Hepatocyte (in vitro differentiated cells): Measurements from ENCODE around the gene GORASP2. TPM values are rescaled to one million over a fixed set of nuclear protein-coding genes. Genes with fewer than 3 reads are reported as not detected.
"Not testable (repeated sequence)": the region's sequence is repeated elsewhere in the genome, so short reads cannot be mapped to it uniquely, and the experiment has no call there.

Experiments
- DNase-seq: peaks from one replicate; pipeline ENCODE4 v3.0.0-alpha.2; 2016; ENCODE audit warnings: low spot score
- H2AFZ ChIP-seq: fragments of 200-600 bp; sonication (generic); 2 replicates; pipeline ENCODE4 v1.6.0; 2016; ENCODE audit warnings: antibody characterized with exemption, mild to moderate bottlenecking
- H3K27ac ChIP-seq: fragments of 200-600 bp; sonication (generic); 2 replicates; pipeline ENCODE4 v1.5.1; 2016; ENCODE audit warnings: mild to moderate bottlenecking
- H3K27me3 ChIP-seq: fragments of 200-600 bp; sonication (generic); 2 replicates; pipeline ENCODE4 v1.6.1; 2016
- H3K36me3 ChIP-seq: fragments of 200-600 bp; sonication (generic); replicated peaks from 2 replicates; pipeline ENCODE4 v1.5.1; 2016; ENCODE audit warnings: low read depth; ENCODE audit not compliant: insufficient read depth
- H3K4me1 ChIP-seq: fragments of 200-600 bp; sonication (generic); 2 replicates; pipeline ENCODE4 v1.5.1; 2016; ENCODE audit warnings: mild to moderate bottlenecking, moderate library complexity; ENCODE audit not compliant: insufficient read depth
- H3K4me2 ChIP-seq: fragments of 200-600 bp; sonication (generic); 2 replicates; pipeline ENCODE4 v1.6.0; 2016
- H3K4me3 ChIP-seq: fragments of 200-600 bp; sonication (generic); 2 replicates; pipeline ENCODE4 v1.5.1; 2016; ENCODE audit warnings: mild to moderate bottlenecking
- H3K79me2 ChIP-seq: fragments of 200-600 bp; sonication (generic); 2 replicates; pipeline ENCODE4 v1.6.0; 2017; ENCODE audit warnings: mild to moderate bottlenecking
- H3K9me2 ChIP-seq: fragments of 200-600 bp; sonication (generic); replicated peaks from 2 replicates; pipeline ENCODE4 v1.6.0; 2017; ENCODE audit warnings: mild to moderate bottlenecking; ENCODE audit not compliant: insufficient read depth
- H3K9me3 ChIP-seq: fragments of 200-600 bp; sonication (generic); 2 replicates; pipeline ENCODE4 v1.5.1; 2016; ENCODE audit warnings: low read depth, mild to moderate bottlenecking
- H4K20me1 ChIP-seq: fragments of 200-600 bp; sonication (generic); 2 replicates; pipeline ENCODE4 v1.6.0; 2016; ENCODE audit warnings: mild to moderate bottlenecking; ENCODE audit not compliant: insufficient read depth, poor library complexity, severe bottlenecking
- CTCF ChIP-seq: fragments of 200-600 bp; sonication (generic); IDR thresholded peaks from 2 replicates; pipeline ENCODE4 v1.5.1; 2016; ENCODE audit warnings: antibody characterized with exemption, mild to moderate bottlenecking; ENCODE audit not compliant: poor library complexity
- EZH2 ChIP-seq: fragments of 200-600 bp; sonication (generic); IDR thresholded peaks from 2 replicates; pipeline ENCODE4 v1.6.1; 2016; ENCODE audit warnings: antibody characterized with exemption, mild to moderate bottlenecking, borderline replicate concordance
- EZH2phosphoT487 ChIP-seq: fragments of 200-600 bp; sonication (generic); IDR thresholded peaks from one replicate; pipeline ENCODE4 v1.6.1; 2018; ENCODE audit warnings: antibody characterized with exemption, mild to moderate bottlenecking, low read depth, moderate library complexity; ENCODE audit not compliant: unreplicated experiment, severe bottlenecking
- WGBS: methylation state at CpG from one replicate; pipeline ENCODE4 v1.1.6; 2016; ENCODE audit warnings: low lambda C conversion rate; ENCODE audit errors: missing lambda C conversion rate; 5-methylcytosine and 5-hydroxymethylcytosine counted together
- polyA plus RNA-seq: library from polyadenylated mRNA; unstranded; fragments of >200 nt; fragmentation: Nextera tagmentation; extraction: Ambion mirVana; gene quantifications from 2 replicates; pipeline ENCODE4 v1.2.1, GENCODE V29; 2016
- total RNA-seq: library from RNA; depleted of rRNA; stranded (reverse); fragments of >200 nt; gene quantifications from 2 replicates; pipeline ENCODE4 v1.2.3, GENCODE V29; 2014

Gene GORASP2
- total and polyA plus RNA-seq, 2 experiments from 2014 or later: 50.1 to 126 TPM

DNA sequence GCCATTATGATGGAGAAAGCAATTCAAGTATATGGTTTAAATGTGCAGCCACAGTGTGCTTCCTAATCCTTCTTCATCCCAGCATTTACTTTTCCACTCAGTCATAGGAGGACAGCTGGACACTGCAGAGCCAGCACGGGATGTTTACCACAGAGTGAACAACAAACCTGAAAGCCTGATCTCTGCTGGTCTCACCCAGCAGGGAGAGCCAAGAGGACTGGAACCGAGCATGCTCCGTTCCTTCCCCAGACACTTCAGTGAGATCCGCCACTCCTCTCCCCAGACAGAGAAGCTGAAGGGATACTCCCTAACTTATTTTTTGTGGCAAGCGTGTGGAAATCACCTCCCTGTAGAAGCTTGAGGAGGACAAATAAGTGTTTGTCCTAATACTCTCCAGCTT, 23.2 kb upstream of the GORASP2 start:
- TF ChIP-seq EZH2phosphoT487: no peak
- TF ChIP-seq CTCF: no peak
- no peak for TF ChIP-seq EZH2
- Histone ChIP-seq H3K9me2 (no peaks in the 10 kb centered on the region), H3K4me3 (no peak overlapping the region), H2AFZ (no peak overlapping the region), H3K4me2 (no peak overlapping the region), H3K27ac (no peak overlapping the region), H3K79me2 (no peaks in the 10 kb centered on the region), H3K9me3 (peaks cover 4% of the 10 kb centered on the region), H3K27me3 (no peaks in the 10 kb centered on the region), H3K36me3 (no peaks in the 10 kb centered on the region), H3K4me1 (no peaks in the 10 kb centered on the region), H4K20me1 (no peaks in the 10 kb centered on the region)
- WGBS: 51% methylated on average over 5 of the region's 5 CpGs
- DNase-seq: no peak

DNA sequence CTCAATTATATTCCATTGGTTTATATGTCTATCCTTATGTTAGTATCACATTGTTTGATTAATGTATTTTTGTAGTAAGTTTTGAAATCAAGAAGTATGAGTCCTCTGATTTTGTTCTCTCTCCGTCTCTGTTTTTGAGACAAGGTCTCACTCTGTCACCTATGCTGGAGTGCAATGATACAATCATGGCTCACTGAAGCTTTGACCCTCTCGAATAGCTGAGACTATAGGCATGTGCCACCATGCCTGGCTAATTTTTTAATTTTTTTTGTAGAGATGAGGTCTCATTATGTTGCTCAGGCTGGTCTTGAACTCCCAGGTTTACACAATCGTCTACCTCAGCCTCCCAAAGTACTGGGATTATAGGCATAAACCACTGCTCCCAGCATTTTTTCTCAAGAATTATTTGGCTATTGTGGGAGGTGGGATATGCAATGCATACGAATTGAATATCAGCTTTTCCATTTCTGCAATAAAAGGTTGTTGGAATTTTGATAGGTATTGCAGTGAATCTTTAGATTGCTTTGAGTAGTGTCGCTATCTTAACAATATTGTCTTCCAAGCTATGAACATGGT, 17.7 kb upstream of the GORASP2 start:
- WGBS: 85% methylated on average over 5 of the region's 5 CpGs

GRCh38 chr2:170914994-170915666, 13.9 kb upstream of the GORASP2 start:
- not testable (repeated sequence) for H3K27ac ChIP-seq, DNase-seq, H3K4me2 ChIP-seq, H3K27me3 ChIP-seq, H3K9me2 ChIP-seq, H2AFZ ChIP-seq, H3K9me3 ChIP-seq, H3K36me3 ChIP-seq, H3K4me3 ChIP-seq, H3K79me2 ChIP-seq, H4K20me1 ChIP-seq
- peaks cover 18% of the 10 kb centered on the region for H3K4me1 ChIP-seq
- 95% methylated on average over 14 of the region's 17 CpGs for WGBS

More for the DNA sequence above, 17.7 kb upstream of the GORASP2 start:
- Histone ChIP-seq H2AFZ (no peak overlapping the region), H3K4me2 (no peak overlapping the region), H3K36me3 (no peaks in the 10 kb centered on the region), H3K4me3 (no peak overlapping the region), H3K9me2 (no peaks in the 10 kb centered on the region), H3K27ac (no peak overlapping the region), H3K79me2 (no peaks in the 10 kb centered on the region), H3K27me3 (no peaks in the 10 kb centered on the region), H3K4me1 (no peaks in the 10 kb centered on the region), H3K9me3 (peaks cover 6% of the 10 kb centered on the region), H4K20me1 (no peaks in the 10 kb centered on the region)
- no peak for TF ChIP-seq CTCF
- no peak for TF ChIP-seq EZH2phosphoT487
- TF ChIP-seq EZH2: no peak
- no peak for DNase-seq

DNA sequence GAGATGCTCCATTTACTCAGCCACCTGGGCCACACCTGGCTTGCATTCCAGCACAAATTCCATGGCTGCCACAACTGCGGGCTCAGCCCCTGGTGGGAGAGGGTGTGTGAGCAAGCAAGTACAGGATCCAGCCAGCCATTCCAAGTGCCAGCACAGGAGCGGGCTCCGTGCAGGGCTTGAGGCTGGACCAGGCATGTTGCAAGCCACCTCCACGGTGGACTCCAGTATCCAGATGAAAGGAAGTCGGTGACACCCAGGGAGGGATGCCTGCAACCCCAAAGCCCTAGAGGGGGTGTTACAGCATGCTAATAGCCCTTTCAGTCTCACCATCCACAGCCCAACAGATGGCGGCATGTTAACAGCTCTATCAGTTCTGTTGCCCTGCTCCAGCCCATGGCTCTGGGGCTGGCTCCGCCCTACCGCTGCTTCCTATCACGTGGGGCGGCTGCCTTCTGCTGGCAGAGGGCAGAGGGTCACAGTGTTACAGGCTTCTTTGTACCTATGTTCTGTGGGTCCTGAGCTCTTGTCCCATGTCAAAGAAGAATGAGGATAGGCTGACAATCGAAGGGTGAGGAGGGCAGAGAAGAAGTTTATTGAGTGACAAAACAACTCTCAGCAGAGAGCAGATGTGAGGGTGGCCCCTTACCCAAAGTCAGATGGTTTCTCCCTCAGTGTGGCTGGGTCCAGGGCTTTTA, 11.7 kb upstream of the GORASP2 start:
- H3K4me2 ChIP-seq: peak overlapping the region; percentile 71

More for the DNA sequence above, 11.7 kb upstream of the GORASP2 start:
- Histone ChIP-seq H4K20me1 (no peaks in the 10 kb centered on the region), H3K79me2 (no peaks in the 10 kb centered on the region), H3K9me3 (no peaks in the 10 kb centered on the region), H3K9me2 (no peaks in the 10 kb centered on the region), H3K27me3 (no peaks in the 10 kb centered on the region), H3K27ac (peak overlapping the region; percentile 57), H3K36me3 (no peaks in the 10 kb centered on the region), H3K4me3 (no peak overlapping the region), H3K4me1 (peaks cover 18% of the 10 kb centered on the region), H2AFZ (peak overlapping the region; percentile 72)
- peak; percentile 74 for DNase-seq
- 23% methylated on average over 11 of the region's 11 CpGs for WGBS
- TF ChIP-seq CTCF: no peak
- no peak for TF ChIP-seq EZH2
- TF ChIP-seq EZH2phosphoT487: no peak
